Trophoblast cell (in vitro differentiated cells and primary cell): ENCODE data around the gene SPACA4.
A peak's percentile ranks its signal among the peaks of the same experiment; 100 is the strongest.

Experiments
- DNase-seq, 2 donors: peaks; one replicate each; pipeline ENCODE4 v3.0.0-alpha.2; 2016
- H2AFZ ChIP-seq: 2 replicates; pipeline ENCODE4 v1.6.1; 2013; ENCODE audit warnings: low read length, moderate library complexity, mild to moderate bottlenecking; ENCODE audit not compliant: insufficient read depth, poor library complexity
- H2AK5ac ChIP-seq: 2 replicates; pipeline ENCODE4 v1.6.1; 2013; ENCODE audit warnings: mild to moderate bottlenecking, low read length
- H2BK120ac ChIP-seq: 2 replicates; pipeline ENCODE4 v1.6.1; 2013; ENCODE audit warnings: low read length, mild to moderate bottlenecking, moderate library complexity; ENCODE audit not compliant: insufficient read depth, poor library complexity
- H2BK12ac ChIP-seq: 2 replicates; pipeline ENCODE4 v1.6.1; 2013; ENCODE audit warnings: mild to moderate bottlenecking, low read length, moderate library complexity
- H2BK5ac ChIP-seq: 2 replicates; pipeline ENCODE4 v1.6.1; 2013; ENCODE audit warnings: low read length, low read depth, moderate library complexity, mild to moderate bottlenecking; ENCODE audit not compliant: poor library complexity
- H3K14ac ChIP-seq: 2 replicates; pipeline ENCODE4 v1.6.1; 2013; ENCODE audit warnings: mild to moderate bottlenecking, low read length
- H3K18ac ChIP-seq: 2 replicates; pipeline ENCODE4 v1.6.1; 2013; ENCODE audit warnings: mild to moderate bottlenecking, low read length
- H3K23ac ChIP-seq: 2 replicates; pipeline ENCODE4 v1.6.1; 2013; ENCODE audit warnings: low read length
- H3K27ac ChIP-seq: 2 replicates; pipeline ENCODE4 v1.5.1; 2013; ENCODE audit warnings: low read depth, mild to moderate bottlenecking, inconsistent platforms, low read length, moderate library complexity
- H3K27me3 ChIP-seq: 2 replicates; pipeline ENCODE4 v1.6.1; 2013; ENCODE audit warnings: inconsistent platforms, mild to moderate bottlenecking, low read length, moderate library complexity; ENCODE audit not compliant: insufficient read depth
- H3K36me3 ChIP-seq, 2 experiments: 1 replicate in 1 of 2; 2 replicates in 1 of 2; pipeline ENCODE4 v1.6.1; 2013; ENCODE audit warnings: low read length in 2 of 2, mild to moderate bottlenecking in 2 of 2, moderate library complexity in 1 of 2; ENCODE audit not compliant: insufficient read depth in 2 of 2, control insufficient read depth in 1 of 2
- H3K4ac ChIP-seq: 2 replicates; pipeline ENCODE4 v1.6.1; 2013; ENCODE audit warnings: low read depth, mild to moderate bottlenecking, low read length, moderate library complexity
- H3K4me1 ChIP-seq, 2 experiments: 1 replicate in 1 of 2; 2 replicates in 1 of 2; pipeline ENCODE4 v1.6.1; 2013; ENCODE audit warnings: low read length in 2 of 2, mild to moderate bottlenecking in 2 of 2, moderate library complexity in 1 of 2; ENCODE audit not compliant: insufficient read depth in 2 of 2, control insufficient read depth in 1 of 2
- H3K4me2 ChIP-seq: 2 replicates; pipeline ENCODE4 v1.6.1; 2013; ENCODE audit warnings: inconsistent platforms, mild to moderate bottlenecking, low read length, moderate library complexity
- H3K4me3 ChIP-seq: 2 replicates; pipeline ENCODE4 v1.5.1; 2013; ENCODE audit warnings: mild to moderate bottlenecking, low read depth, low read length, inconsistent platforms
- H3K79me1 ChIP-seq: one replicate; pipeline ENCODE4 v1.6.1; 2013; ENCODE audit warnings: low read length
- H3K79me2 ChIP-seq: 2 replicates; pipeline ENCODE4 v1.6.1; 2013; ENCODE audit warnings: low read length, mild to moderate bottlenecking; ENCODE audit not compliant: control insufficient read depth, insufficient read depth, poor library complexity
- H3K9ac ChIP-seq: 2 replicates; pipeline ENCODE4 v1.6.1; 2013; ENCODE audit warnings: mild to moderate bottlenecking, low read length
- H3K9me3 ChIP-seq: 2 replicates; pipeline ENCODE4 v1.6.1; 2013; ENCODE audit warnings: low read depth, mild to moderate bottlenecking, control low read depth, inconsistent platforms, low read length; ENCODE audit not compliant: insufficient read depth
- H4K12ac ChIP-seq: 2 replicates; pipeline ENCODE4 v1.6.1; 2013; ENCODE audit warnings: low read depth, mild to moderate bottlenecking, low read length, moderate library complexity
- H4K8ac ChIP-seq: 2 replicates; pipeline ENCODE4 v1.6.1; 2013; ENCODE audit warnings: low read depth, mild to moderate bottlenecking, low read length, moderate library complexity
- H4K91ac ChIP-seq: one replicate; pipeline ENCODE4 v1.6.1; 2013; ENCODE audit warnings: low read depth, mild to moderate bottlenecking, low read length, moderate library complexity
- WGBS: extraction: QIAGEN DNeasy Blood & Tissue Kit; methylation state at CpG from one replicate; pipeline ENCODE4 v1.1.7; 2013; ENCODE audit warnings: missing lambda C conversion rate; ENCODE audit not compliant: insufficient read length, insufficient coverage; ENCODE audit errors: extremely low coverage; 5-methylcytosine and 5-hydroxymethylcytosine counted together

The SPACA4 gene

DNA sequence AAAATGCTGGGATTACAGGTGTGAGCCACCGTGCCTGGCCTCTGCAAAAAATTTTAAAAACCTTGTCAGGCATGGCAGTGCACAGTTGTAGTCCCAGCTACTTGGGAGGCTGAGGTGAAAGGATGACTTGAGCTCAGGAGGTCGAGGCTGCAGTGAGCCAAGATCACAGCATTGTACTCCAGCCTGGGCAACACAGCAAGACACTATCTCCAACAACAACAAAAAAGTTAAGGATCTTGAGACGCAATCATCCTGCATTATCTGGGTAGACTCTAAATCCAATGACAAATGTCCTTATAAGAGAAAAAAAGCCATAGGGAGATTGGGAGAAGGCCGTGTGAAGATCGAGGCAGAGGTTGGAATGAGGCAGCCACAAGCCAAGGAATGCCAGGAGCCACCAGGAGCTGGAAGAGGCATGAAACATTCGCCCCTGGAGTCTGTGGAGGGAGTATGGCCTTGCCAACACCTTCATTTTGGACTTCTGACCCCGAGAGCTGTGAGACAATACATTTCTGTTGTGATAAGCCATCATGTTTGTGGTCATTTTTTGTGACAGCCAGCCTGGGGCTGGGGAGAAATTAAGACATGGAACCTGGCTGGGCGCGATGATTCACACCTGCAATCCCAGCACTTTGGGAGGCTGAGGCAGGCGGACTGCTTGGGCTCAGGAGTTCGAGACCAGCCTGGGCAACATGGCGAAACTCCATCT, 44.6 kb downstream of the SPACA4 start:
- DNase-seq: no peak
- no peak overlapping the region for H2AK5ac ChIP-seq
- H3K36me3 ChIP-seq: no peaks in the 10 kb centered on the region
- H3K4me1 ChIP-seq: peaks cover 0 to 2% of the 10 kb centered on the region in 2 experiments
- H2BK120ac ChIP-seq: no peak overlapping the region
- no peak overlapping the region for H4K12ac ChIP-seq
- H3K9me3 ChIP-seq: peaks cover 2% of the 10 kb centered on the region
- no peaks in the 10 kb centered on the region for H3K79me2 ChIP-seq
- no peak overlapping the region for H3K14ac ChIP-seq
- no peak overlapping the region for H3K4ac ChIP-seq
- H3K27ac ChIP-seq: no peak overlapping the region
- no peak overlapping the region for H3K18ac ChIP-seq
- H3K27me3 ChIP-seq: no peaks in the 10 kb centered on the region
- H4K8ac ChIP-seq: no peak overlapping the region
- no peaks in the 10 kb centered on the region for H3K79me1 ChIP-seq
- H2BK12ac ChIP-seq: no peak overlapping the region
- H2BK5ac ChIP-seq: no peak overlapping the region
- no peak overlapping the region for H3K4me2 ChIP-seq
- H4K91ac ChIP-seq: no peak overlapping the region
- no peak overlapping the region for H3K23ac ChIP-seq
- no peak overlapping the region for H2AFZ ChIP-seq
- no CpG with 5 or more reads among the region's 12 CpGs for WGBS
- no peak overlapping the region for H3K4me3 ChIP-seq
- no peak overlapping the region for H3K9ac ChIP-seq

DNA sequence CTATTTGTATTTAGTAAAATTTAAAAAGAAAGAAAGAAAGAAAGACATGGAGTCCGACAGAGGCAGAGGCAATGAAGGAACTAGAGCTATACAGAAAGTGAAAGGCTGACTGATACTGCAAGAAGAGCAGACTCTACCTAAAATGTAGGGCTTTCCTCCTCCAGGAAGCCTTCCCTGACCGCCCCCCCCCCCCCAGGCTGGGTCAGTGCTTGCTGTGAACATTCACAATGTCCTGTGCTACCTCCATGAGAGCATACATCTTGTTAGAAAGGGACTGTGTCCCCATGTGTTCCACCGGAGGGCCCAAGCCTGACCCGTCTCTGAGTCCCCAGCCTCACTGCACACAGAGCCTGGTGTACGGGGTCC, 45.1 kb downstream of the SPACA4 start:
- Histone ChIP-seq H3K79me2 (no peaks in the 10 kb centered on the region), H3K36me3 (no peaks in the 10 kb centered on the region), H3K23ac (no peak overlapping the region), H3K4me1 (no peaks in the 10 kb centered on the region), H4K12ac (no peak overlapping the region), H3K14ac (no peak overlapping the region), H3K79me1 (no peaks in the 10 kb centered on the region), H3K27me3 (no peaks in the 10 kb centered on the region), H3K4me3 (no peak overlapping the region), H2AK5ac (no peak overlapping the region), H2BK12ac (no peak overlapping the region), H4K91ac (no peak overlapping the region), H3K27ac (no peak overlapping the region), H2BK120ac (no peak overlapping the region), H3K4me2 (no peak overlapping the region), H3K9me3 (peaks cover 2% of the 10 kb centered on the region), H3K9ac (no peak overlapping the region), H3K18ac (no peak overlapping the region), H3K4ac (no peak overlapping the region), H2BK5ac (no peak overlapping the region), H2AFZ (no peak overlapping the region), H4K8ac (no peak overlapping the region)
- no peak for DNase-seq
- no CpG with 5 or more reads among the region's 5 CpGs for WGBS

GRCh38 chr19:48654299-48655059, 47.9 kb downstream of the SPACA4 start:
- Histone ChIP-seq H4K12ac (no peak overlapping the region), H3K79me2 (no peaks in the 10 kb centered on the region), H2BK5ac (no peak overlapping the region), H3K27me3 (no peaks in the 10 kb centered on the region), H3K36me3 (no peaks in the 10 kb centered on the region), H3K4ac (no peak overlapping the region), H3K4me1 (no peaks in the 10 kb centered on the region), H3K23ac (no peak overlapping the region), H3K14ac (no peak overlapping the region), H2AFZ (no peak overlapping the region), H3K4me2 (no peak overlapping the region), H3K9ac (no peak overlapping the region), H2AK5ac (no peak overlapping the region), H4K8ac (no peak overlapping the region), H4K91ac (no peak overlapping the region), H3K27ac (no peak overlapping the region), H3K79me1 (no peaks in the 10 kb centered on the region), H3K4me3 (no peak overlapping the region), H3K18ac (no peak overlapping the region), H2BK120ac (no peak overlapping the region), H2BK12ac (no peak overlapping the region), H3K9me3 (peaks cover 2% of the 10 kb centered on the region)
- DNase-seq: no peak
- no CpG with 5 or more reads among the region's 11 CpGs for WGBS

DNA sequence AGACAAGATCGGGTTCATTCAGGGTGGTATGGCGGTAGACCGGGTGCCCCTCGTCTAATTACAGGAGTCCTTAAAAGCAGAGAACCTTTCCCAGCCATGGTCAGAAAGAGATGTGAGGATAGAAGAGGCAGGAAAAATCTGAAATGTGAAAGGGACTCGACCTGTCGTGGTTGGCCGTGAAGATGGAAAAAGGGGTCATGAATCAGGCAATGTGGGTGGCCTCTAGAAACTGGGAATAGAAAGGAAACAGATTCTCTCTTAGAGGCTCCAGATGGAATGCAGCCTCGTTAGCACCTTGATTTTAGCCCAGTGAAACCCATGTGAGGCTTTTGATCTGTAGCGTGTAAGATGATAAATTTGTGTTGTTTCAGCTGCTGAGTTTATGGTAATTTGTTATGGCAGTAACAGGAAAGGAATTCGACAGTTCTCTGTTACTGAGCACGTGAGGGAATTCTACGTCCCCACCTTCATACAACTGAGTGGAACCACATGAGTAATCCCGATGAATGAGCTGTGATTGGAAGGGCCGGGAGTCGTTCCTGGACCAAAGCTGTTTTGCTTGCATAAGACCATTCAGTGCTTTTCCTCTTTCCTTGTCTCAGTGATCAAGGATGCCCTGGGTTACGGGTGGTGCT, 50.4 kb downstream of the SPACA4 start:
- no peak overlapping the region for H3K23ac ChIP-seq
- H2BK5ac ChIP-seq: no peak overlapping the region

More for the DNA sequence above, 50.4 kb downstream of the SPACA4 start:
- Histone ChIP-seq H3K4me2 (no peak overlapping the region), H3K27ac (no peak overlapping the region), H3K9ac (no peak overlapping the region), H2AK5ac (no peak overlapping the region), H3K4me1 (no peaks in the 10 kb centered on the region), H3K9me3 (no peaks in the 10 kb centered on the region), H3K14ac (no peak overlapping the region), H4K91ac (no peak overlapping the region), H4K8ac (no peak overlapping the region), H3K79me1 (no peaks in the 10 kb centered on the region), H3K79me2 (no peaks in the 10 kb centered on the region), H2BK12ac (no peak overlapping the region), H3K18ac (no peak overlapping the region), H2BK120ac (no peak overlapping the region), H4K12ac (no peak overlapping the region), H3K36me3 (no peaks in the 10 kb centered on the region), H3K27me3 (no peaks in the 10 kb centered on the region), H3K4me3 (no peak overlapping the region), H2AFZ (no peak overlapping the region), H3K4ac (no peak overlapping the region)
- no CpG with 5 or more reads among the region's 16 CpGs for WGBS
- DNase-seq: peak in 1 of 2 donors; percentile 26
